ENCODE measurements around the gene TIPRL. TPM values are rescaled to one million over a fixed set of nuclear protein-coding genes. Genes with fewer than 3 reads are reported as not detected.

TIPRL gene
- total and polyA plus RNA-seq, 9 of the 15 experiments (the other 6 are each of a cell fraction or from before 2014, with no cell fraction given), result 41.4 to 90.2 (median 69.9) TPM

- TF ChIP-seq UBTF (IDR thresholded peaks at IDR 0.05; ENCODE audit: borderline replicate concordance in 1 of 2, low read depth in 2 of 2, low read length in 2 of 2) (0 out of 4 replicates have a peak, but pooled peaks of 1 of the 2 experiments have one; percentile 69), ZNF592 (IDR thresholded peaks at IDR 0.05) (no peak), NFATC3 (IDR thresholded peaks at IDR 0.05) (no peak), CSDE1 (IDR thresholded peaks at IDR 0.05) (no peak), POLR2H (tag; IDR thresholded peaks at IDR 0.05; ENCODE audit: low read depth) (peak; percentile 93), ZNF347 (CRISPR knock-in tag; IDR thresholded peaks at IDR 0.05; ENCODE audit: low read depth) (no peak), DIDO1 (tag; IDR thresholded peaks at IDR 0.05; ENCODE audit: low read depth) (no peak; the same call in 1 of the 2 replicates), ZNF174 (CRISPR knock-in tag; IDR thresholded peaks at IDR 0.05) (0 out of 2 replicates have a peak, but pooled peaks have one; percentile 20), HBP1 (CRISPR knock-in tag; IDR thresholded peaks at IDR 0.05) (no peak), MTA2 (IDR thresholded peaks at IDR 0.05; ENCODE audit: low read depth) (peak; percentile 84), BDP1 (IDR thresholded peaks at IDR 0.05; ENCODE audit: insufficient read depth, insufficient read length) (no peak), SRSF9 (IDR thresholded peaks at IDR 0.05; ENCODE audit: borderline replicate concordance, low read depth, low read length) (no peak), AFF4 (CRISPR knock-in tag; IDR thresholded peaks at IDR 0.05) (no peak; the same call in 1 of the 2 replicates), ZNF324 (CRISPR knock-in tag; IDR thresholded peaks at IDR 0.05) (no peak; the same call in 1 of the 2 replicates), BRCA1 (IDR thresholded peaks at IDR 0.05) (no peak), BRCA1 (CRISPR knock-in tag; IDR thresholded peaks at IDR 0.05) (no peak)
Measured at GRCh38 chr1:168178638-168179437, at the start of gene TIPRL (continued).
